GM12873 (cell line): ENCODE data around the gene CASP8AP2.

Experiments used
- CTCF ChIP-seq: IDR thresholded peaks from 2 replicates; pipeline ENCODE4 v1.5.1; 2012; ENCODE audit warnings: low read depth, mild to moderate bottlenecking, moderate library complexity, low read length, control low read depth; ENCODE audit not compliant: insufficient read depth; ENCODE audit errors: missing control alignments

Gene CASP8AP2

GRCh38 chr6:89828988-89829471 lies 650 bp upstream of the CASP8AP2 start:
- no peak for TF ChIP-seq CTCF

GRCh38 chr6:89830170-89830809 lies 610 bp downstream of the CASP8AP2 start:
- no peak for TF ChIP-seq CTCF

GRCh38 chr6:89834884-89835792 lies 5.5 kb downstream of the CASP8AP2 start:
- TF ChIP-seq CTCF, result no peak

- TF ChIP-seq CTCF, result no peak
Observed at GRCh38 chr6:89836639-89837222, 7.1 kb downstream of the CASP8AP2 start.

- no peak for TF ChIP-seq CTCF
Observed at GRCh38 chr6:89840538-89840937, 10.9 kb downstream of the CASP8AP2 start.

GRCh38 chr6:89842228-89842627 lies 12.5 kb downstream of the CASP8AP2 start:
- no peak for TF ChIP-seq CTCF

GRCh38 chr6:89843070-89843469 lies 13.4 kb downstream of the CASP8AP2 start:
- no peak for TF ChIP-seq CTCF
